Transverse colon (tissue), 4 donors: Measurements from ENCODE around the gene CFAP46. TPM values are rescaled to one million over a fixed set of nuclear protein-coding genes. Genes with fewer than 3 reads are reported as not detected.

ENCODE experiments used
- DNase-seq: peaks from one replicate; pipeline ENCODE4 v3.0.0-alpha.2; 2019
- H3K27ac ChIP-seq, 4 donors: fragments of 200-600 bp; sonication (generic); 2 replicates each; pipeline ENCODE4 v1.5.1; 2016 to 2018; ENCODE audit warnings: inconsistent platforms in 4 of 4
- H3K27me3 ChIP-seq: fragments of 200-600 bp; sonication (generic); 2 replicates; pipeline ENCODE4 v1.5.1; 2017; ENCODE audit warnings: inconsistent platforms
- H3K36me3 ChIP-seq, 4 donors: fragments of 200-600 bp; sonication (generic); 2 replicates each; pipeline ENCODE4 v1.5.1; 2017 to 2019; ENCODE audit warnings: inconsistent platforms in 4 of 4
- H3K4me1 ChIP-seq, 4 donors: fragments of 200-600 bp; sonication (generic); 2 replicates each; pipeline ENCODE4 v1.5.1; 2017 to 2020; ENCODE audit warnings: inconsistent platforms in 4 of 4
- H3K4me3 ChIP-seq, 4 donors: fragments of 200-600 bp; sonication (generic); 1 replicate in 1 of 4; 2 replicates in 3 of 4; pipeline versions ENCODE4 v1.5.1 to v1.6.1; 2017 to 2019; ENCODE audit warnings: inconsistent platforms in 4 of 4
- H3K9me3 ChIP-seq, 2 donors: fragments of 200-600 bp; sonication (generic); 2 replicates each; pipeline ENCODE4 v1.5.1; 2017 to 2019; ENCODE audit warnings: inconsistent platforms in 2 of 2
- CTCF ChIP-seq, 5 experiments: fragments of 200-600 bp in 3 of 5; fragments of 450-650 bp in 2 of 5; sonication (generic) in 3 of 5; IDR thresholded peaks; 1 replicate in 2 of 5; 2 replicates in 3 of 5; pipeline ENCODE4 v1.5.1; 2016 to 2017; ENCODE audit warnings: antibody characterized with exemption in 5 of 5, inconsistent platforms in 3 of 5, mild to moderate bottlenecking in 2 of 5, moderate library complexity in 1 of 5
- EP300 ChIP-seq: sonication (generic); formaldehyde crosslinking; IDR thresholded peaks from one replicate; pipeline ENCODE4 v1.6.1; 2017; ENCODE audit warnings: antibody characterized with exemption, low read depth
- POLR2A ChIP-seq: fragments of 450-650 bp; IDR thresholded peaks from one replicate; pipeline ENCODE4 v1.6.1; 2016; ENCODE audit warnings: antibody characterized with exemption, mild to moderate bottlenecking, moderate library complexity
- POLR2AphosphoS5 ChIP-seq, 3 donors: sonication (generic); formaldehyde crosslinking; IDR thresholded peaks; one replicate each; pipeline ENCODE4 v1.6.1; 2016; ENCODE audit warnings: antibody characterized with exemption in 3 of 3
- whole genome bisulfite sequencing, 2 donors: methylation state at CpG; one replicate each; pipeline ENCODE4 v1.1.5; 2018; ENCODE audit warnings: low coverage in 1 of 2; 5-methylcytosine and 5-hydroxymethylcytosine counted together
- in situ Hi-C, 4 donors: fragments of 200-750 bp; cut with MboI; loops; one replicate each; pipeline versions ENCODE4 v1.15.0 to v1.15.1; 2017; ENCODE audit warnings: low sequenced_read_pairs in 3 of 4, low pct_ligation_motif_present in 1 of 4, low pct_unique_long_range_greater_than_20kb in 1 of 4
- intact Hi-C: fragments of 100-400 bp; cut with DNase I; formaldehyde crosslinking; loops from one replicate; pipeline ENCODE4 v1.15.1; 2023; ENCODE audit warnings: low total_unique reads
- total RNA-seq, 4 donors: library from RNA; depleted of rRNA; stranded (reverse); fragments of >200 nt; gene quantifications; one replicate each; pipeline ENCODE4 v1.1.0, GENCODE V29; 2016

The CFAP46 gene
- total RNA-seq, 4 donors from 2014 or later, result not detected

GRCh38 chr10:132938472-132939339 is 3.7 kb downstream of the CFAP46 start:
- Histone ChIP-seq H3K4me1 (peaks cover 4 to 12% (median 9%) of the 10 kb centered on the region in 4 donors), H3K4me3 (no peak overlapping the region), H3K27ac (no peak overlapping the region), H3K9me3 (no peaks in the 10 kb centered on the region), H3K27me3 (peaks cover 44% of the 10 kb centered on the region), H3K36me3 (no peaks in the 10 kb centered on the region)
- DNase-seq, result no peak
- in situ Hi-C loops, result loop anchor here in 2 of 4 donors (25.0 kb wide), 1 partner anchor 174 kb away; no protein-coding TSS in a partner anchor
- intact Hi-C loops, result no loop called here
- TF ChIP-seq POLR2AphosphoS5 (IDR thresholded peaks at IDR 0.05) (no peak), POLR2A (no peak), EP300 (no peak), CTCF (IDR thresholded peaks at IDR 0.05) (peak in 2 of 5 experiments; percentile 19 to 28)
- 56% methylated on average over 27 of the region's 27 CpGs; no CpG with 5 or more reads in 1 of the 2 donors for WGBS, 2 donors

- no peaks in the 10 kb centered on the region for H3K36me3 ChIP-seq
- TF ChIP-seq POLR2AphosphoS5 (IDR thresholded peaks at IDR 0.05) (no peak), POLR2A (no peak), EP300 (no peak), CTCF (IDR thresholded peaks at IDR 0.05) (no peak)
- WGBS, 2 donors, result 75 to 80% methylated on average over 2 to 19 of the region's 19 CpGs
- DNase-seq, result no peak
- peaks cover 4 to 11% (median 9%) of the 10 kb centered on the region in 4 donors for H3K4me1 ChIP-seq
- H3K27ac ChIP-seq, result no peak overlapping the region
- H3K27me3 ChIP-seq, result peaks cover 36% of the 10 kb centered on the region
- intact Hi-C loops, result no loop called here
- no peak overlapping the region for H3K4me3 ChIP-seq
- H3K9me3 ChIP-seq, result no peaks in the 10 kb centered on the region
- in situ Hi-C loops, result loop anchor here in 2 of 4 donors (25.0 kb wide), 1 partner anchor 174 kb away; no protein-coding TSS in a partner anchor
These were observed 4.5 kb downstream of the CFAP46 start for GRCh38 chr10:132937861-132938260.

DNA sequence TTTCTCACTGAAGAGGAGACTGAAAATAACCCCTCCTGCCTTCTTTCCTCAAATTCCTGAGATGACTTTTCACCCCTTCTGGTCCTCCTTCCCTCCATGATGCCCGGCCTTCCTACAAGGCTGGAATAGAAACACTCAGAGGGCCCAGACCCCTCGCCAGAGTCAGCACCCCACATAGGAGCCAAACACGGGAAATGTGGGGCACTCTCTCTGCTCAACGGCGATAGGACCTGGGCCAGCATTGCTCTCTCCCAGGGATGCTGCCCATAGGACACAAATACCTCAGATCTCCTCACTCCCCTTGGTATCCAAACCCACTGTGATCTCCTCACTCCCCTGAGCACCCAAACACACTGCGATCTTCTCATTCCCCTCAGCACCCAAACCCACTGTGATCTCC is 7.4 kb downstream of the CFAP46 start:
- no peak overlapping the region for H3K4me3 ChIP-seq
- no peak overlapping the region for H3K27ac ChIP-seq
- TF ChIP-seq EP300, result no peak
- TF ChIP-seq POLR2A, result no peak
- no peak for TF ChIP-seq POLR2AphosphoS5 (IDR thresholded peaks at IDR 0.05)
- no peak for TF ChIP-seq CTCF (IDR thresholded peaks at IDR 0.05)
- no peaks in the 10 kb centered on the region for H3K4me1 ChIP-seq
- in situ Hi-C loops, result loop anchor here in 2 of 4 donors (25.0 kb wide), 1 partner anchor 177 kb away; no protein-coding TSS in a partner anchor
- intact Hi-C loops, result no loop called here
- peaks cover 8% of the 10 kb centered on the region for H3K27me3 ChIP-seq
- no peaks in the 10 kb centered on the region for H3K9me3 ChIP-seq
- WGBS, 2 donors, result 82 to 92% methylated on average over 2 to 6 of the region's 6 CpGs
- no peaks in the 10 kb centered on the region for H3K36me3 ChIP-seq
- no peak for DNase-seq

DNA sequence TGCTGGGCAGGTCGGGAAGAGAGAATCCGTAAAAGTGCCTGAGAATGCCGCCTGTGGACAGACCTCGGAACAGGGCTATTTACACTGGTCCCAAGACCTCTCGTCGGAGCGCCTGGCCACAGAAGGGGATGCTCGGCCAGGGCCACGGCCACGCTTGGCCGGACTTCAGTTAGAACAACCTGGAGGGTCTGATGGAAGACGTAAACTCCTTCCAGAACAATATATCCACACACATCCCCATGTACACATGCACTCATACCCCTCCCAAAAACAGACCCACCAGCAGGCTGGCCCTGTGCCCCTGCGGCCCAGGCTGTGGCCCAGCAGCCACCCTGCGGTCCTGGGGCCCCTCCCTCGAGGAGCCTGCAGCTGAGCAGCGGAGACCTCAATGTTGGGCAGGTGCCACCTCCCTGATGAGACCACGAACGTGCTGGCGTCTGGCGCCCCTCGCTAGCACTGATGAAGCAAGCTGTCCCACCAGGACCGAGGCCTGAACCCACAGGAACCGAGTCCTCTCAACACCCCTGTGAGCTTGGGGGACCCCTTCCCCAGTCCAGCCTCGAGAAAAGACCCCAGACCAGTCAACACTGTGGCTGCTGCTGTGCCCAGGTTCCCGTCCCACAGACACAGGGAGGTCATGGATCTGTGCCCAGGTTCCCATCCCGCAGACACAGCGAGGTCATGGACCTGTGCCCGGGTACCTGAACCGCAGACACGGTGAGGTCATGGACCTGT is 8.9 kb downstream of the CFAP46 start:
- H3K4me1 ChIP-seq, result no peaks in the 10 kb centered on the region
- WGBS, 2 donors, result 87 to 97% methylated on average over 5 to 30 of the region's 30 CpGs
- H3K27me3 ChIP-seq, result no peaks in the 10 kb centered on the region
- H3K9me3 ChIP-seq, result no peaks in the 10 kb centered on the region
- no peak overlapping the region for H3K27ac ChIP-seq
- H3K4me3 ChIP-seq, result no peak overlapping the region
- H3K36me3 ChIP-seq, result no peaks in the 10 kb centered on the region
- DNase-seq, result no peak
- TF ChIP-seq POLR2A (no peak), POLR2AphosphoS5 (IDR thresholded peaks at IDR 0.05) (no peak)
- in situ Hi-C loops (loop anchor here in 2 of 4 donors (25.0 kb wide), 1 partner anchor 179 kb away; no protein-coding TSS in a partner anchor), intact Hi-C loops (no loop called here)
